ENCODE data around the gene CMAS. TPM values are rescaled to one million over a fixed set of nuclear protein-coding genes. Genes with fewer than 3 reads are reported as not detected.
"Not testable (repeated sequence)": the region's sequence is repeated elsewhere in the genome, so short reads cannot be mapped to it uniquely, and the experiment has no call there.

The CMAS gene
- total RNA-seq, 6 experiments from 2014 or later, result 20.8 to 44.1 (median 27.6) TPM

DNA sequence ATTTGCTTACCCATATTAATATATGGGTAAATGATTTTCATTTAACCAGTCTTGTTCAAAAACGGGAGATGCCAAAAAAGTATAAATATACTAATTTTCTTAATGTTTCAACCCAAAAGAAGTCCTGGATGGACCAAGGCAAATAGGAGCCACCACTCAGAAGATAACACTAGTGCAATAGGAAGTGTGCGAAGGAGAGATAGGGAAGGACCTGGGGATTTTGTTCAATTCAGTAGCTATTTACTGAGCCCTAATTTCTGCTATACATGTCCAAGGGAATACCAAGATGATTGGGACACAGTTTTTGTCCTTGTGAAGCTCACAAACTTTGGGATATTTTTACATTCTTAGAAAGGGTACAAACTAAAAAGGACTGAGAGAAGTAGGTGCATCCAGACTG lies 1.5 kb downstream of the CMAS start:
- intact Hi-C loops (cut with DNase I), result no loop called here
- H3K27me3 ChIP-seq, result no peaks in the 10 kb centered on the region
- H3K4me1 ChIP-seq, result peaks cover 0 to 49% (median 21%) of the 10 kb centered on the region in 4 donors
- no peaks in the 10 kb centered on the region for H3K36me3 ChIP-seq
- H3K9me3 ChIP-seq, result no peaks in the 10 kb centered on the region
- WGBS (ENCODE audit: insufficient coverage, low coverage, low lambda C conversion rate, missing lambda C conversion rate), result 38% methylated on average over 2 of the region's 2 CpGs
- H3K4me3 ChIP-seq, result peak overlapping the region in 2 of 3 donors; percentile 78 to 97
- DNase-seq (no peak), ATAC-seq (no peak)
- TF ChIP-seq, protein P1, sequence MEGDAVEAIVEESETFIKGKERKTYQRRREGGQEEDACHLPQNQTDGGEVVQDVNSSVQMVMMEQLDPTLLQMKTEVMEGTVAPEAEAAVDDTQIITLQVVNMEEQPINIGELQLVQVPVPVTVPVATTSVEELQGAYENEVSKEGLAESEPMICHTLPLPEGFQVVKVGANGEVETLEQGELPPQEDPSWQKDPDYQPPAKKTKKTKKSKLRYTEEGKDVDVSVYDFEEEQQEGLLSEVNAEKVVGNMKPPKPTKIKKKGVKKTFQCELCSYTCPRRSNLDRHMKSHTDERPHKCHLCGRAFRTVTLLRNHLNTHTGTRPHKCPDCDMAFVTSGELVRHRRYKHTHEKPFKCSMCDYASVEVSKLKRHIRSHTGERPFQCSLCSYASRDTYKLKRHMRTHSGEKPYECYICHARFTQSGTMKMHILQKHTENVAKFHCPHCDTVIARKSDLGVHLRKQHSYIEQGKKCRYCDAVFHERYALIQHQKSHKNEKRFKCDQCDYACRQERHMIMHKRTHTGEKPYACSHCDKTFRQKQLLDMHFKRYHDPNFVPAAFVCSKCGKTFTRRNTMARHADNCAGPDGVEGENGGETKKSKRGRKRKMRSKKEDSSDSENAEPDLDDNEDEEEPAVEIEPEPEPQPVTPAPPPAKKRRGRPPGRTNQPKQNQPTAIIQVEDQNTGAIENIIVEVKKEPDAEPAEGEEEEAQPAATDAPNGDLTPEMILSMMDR (IDR thresholded peaks at IDR 0.05), result no peak
- peak overlapping the region in 2 of 3 donors; percentile 91 to 92 for H3K27ac ChIP-seq

DNA sequence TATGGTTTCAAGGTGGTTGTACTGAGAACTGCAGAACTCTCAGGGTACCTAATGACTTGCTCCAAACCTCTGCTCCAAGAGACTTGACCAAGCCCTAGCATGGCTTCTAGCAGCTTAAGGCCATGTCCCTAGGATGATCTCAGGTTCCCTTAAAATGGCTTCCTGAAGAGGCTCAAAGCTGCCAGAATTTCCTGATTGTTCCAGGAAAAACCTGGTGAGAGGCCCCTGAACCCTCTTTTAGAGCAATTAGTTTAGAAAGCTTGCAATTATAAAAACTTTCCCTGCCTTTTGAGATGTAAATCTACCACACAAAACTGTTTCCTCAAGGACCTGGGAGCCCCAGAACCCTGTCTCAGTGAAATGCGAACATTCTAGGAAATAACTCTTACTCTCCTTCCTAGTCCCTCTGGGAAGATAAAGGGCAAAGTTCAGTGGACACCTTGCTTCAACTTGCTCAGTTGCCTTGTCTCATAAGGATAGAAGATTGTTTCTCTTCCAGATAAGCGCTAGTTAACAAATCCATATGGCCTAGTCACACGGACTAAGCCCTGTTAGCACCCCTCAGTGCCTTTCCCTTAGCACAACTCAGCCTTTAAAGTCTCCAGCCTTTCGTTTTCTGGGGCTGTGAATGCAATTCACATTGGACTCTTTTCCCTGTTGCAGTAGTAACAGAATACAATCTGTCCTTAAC lies 2.5 kb downstream of the CMAS start:
- no peak for DNase-seq
- TF ChIP-seq, protein P1 (IDR thresholded peaks at IDR 0.05), result no peak
- no peak for TF ChIP-seq POLR2A (IDR thresholded peaks at IDR 0.05)
- no peaks in the 10 kb centered on the region for H3K27me3 ChIP-seq
- H3K27ac ChIP-seq, result peak overlapping the region in 1 of 3 donors; percentile 92
- intact Hi-C loops (cut with DNase I), result no loop called here
- H3K4me3 ChIP-seq, result no peak overlapping the region
- H3K4me1 ChIP-seq, result peaks cover 0 to 50% (median 21%) of the 10 kb centered on the region in 4 donors
- no peaks in the 10 kb centered on the region for H3K9me3 ChIP-seq
- WGBS (ENCODE audit: insufficient coverage, low coverage, low lambda C conversion rate, missing lambda C conversion rate), result 39% methylated on average over 4 of the region's 4 CpGs
- no peaks in the 10 kb centered on the region for H3K36me3 ChIP-seq
- no peak for ATAC-seq

DNA sequence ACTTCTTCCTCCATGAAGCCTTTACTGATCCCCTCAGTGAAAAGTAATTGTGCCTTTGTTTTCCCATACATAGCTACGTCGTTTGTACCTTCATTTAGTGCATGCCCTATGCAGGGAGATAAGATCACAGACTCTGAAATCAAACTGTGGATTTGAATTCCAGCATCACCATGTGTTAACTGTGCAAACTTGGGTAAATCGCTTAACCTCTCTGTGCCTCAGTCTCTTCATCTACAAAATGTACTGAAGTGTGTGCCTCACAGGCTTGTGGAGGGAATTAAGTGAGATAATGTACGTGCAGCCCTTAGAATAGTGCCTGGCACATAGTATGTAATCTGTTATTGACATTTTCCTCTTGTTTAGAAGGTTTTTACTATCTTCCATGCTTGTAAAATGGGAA lies 4.1 kb downstream of the CMAS start:
- Histone ChIP-seq H3K4me1 (peaks cover 0 to 60% (median 21%) of the 10 kb centered on the region in 4 donors), H3K9me3 (no peaks in the 10 kb centered on the region), H3K27me3 (no peaks in the 10 kb centered on the region), H3K36me3 (no peaks in the 10 kb centered on the region), H3K4me3 (no peak overlapping the region), H3K27ac (peak overlapping the region in 2 of 3 donors; percentile 74 to 92)
- ATAC-seq (no peak), DNase-seq (no peak)
- TF ChIP-seq POLR2A (IDR thresholded peaks at IDR 0.05), result no peak
- TF ChIP-seq, protein P1 (IDR thresholded peaks at IDR 0.05), result no peak
- intact Hi-C loops (cut with DNase I), result no loop called here
- WGBS (ENCODE audit: insufficient coverage, low coverage, low lambda C conversion rate, missing lambda C conversion rate), result 75% methylated on average over 4 of the region's 4 CpGs

DNA sequence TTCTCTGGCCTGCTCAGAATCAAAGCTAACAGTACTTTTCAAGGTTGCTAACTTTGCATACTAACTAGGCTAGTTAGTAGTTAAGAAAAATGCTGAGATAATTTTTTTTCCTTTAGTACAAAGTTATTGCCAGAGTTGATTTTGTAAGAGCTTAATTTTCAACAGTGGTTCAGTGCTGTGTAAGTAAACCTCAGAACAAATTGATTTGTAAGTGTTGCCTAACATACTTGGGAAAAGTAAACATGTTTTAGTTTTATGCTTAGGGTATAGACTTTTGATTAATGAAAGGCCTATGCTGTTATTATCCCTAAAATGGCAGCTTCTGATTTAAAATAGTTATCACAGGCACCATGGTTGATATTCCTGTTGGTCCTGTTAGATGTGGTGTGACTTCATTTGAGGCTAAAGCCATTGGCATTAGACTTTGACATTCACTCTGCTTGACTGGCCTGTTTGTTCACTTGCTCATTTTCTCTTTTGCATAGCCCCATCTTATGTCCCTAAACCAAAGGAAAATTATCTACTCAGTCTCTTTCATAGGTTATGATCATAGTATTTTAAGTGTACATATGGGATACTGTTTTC lies 5.2 kb downstream of the CMAS start:
- Histone ChIP-seq H3K4me3 (peak overlapping the region in 1 of 3 donors; percentile 4), H3K36me3 (peaks cover 0 to 6% (median 0%) of the 10 kb centered on the region in 4 donors), H3K4me1 (peaks cover 3 to 71% (median 25%) of the 10 kb centered on the region in 4 donors), H3K27me3 (no peaks in the 10 kb centered on the region), H3K27ac (peak overlapping the region in 2 of 3 donors; percentile 74 to 92), H3K9me3 (no peaks in the 10 kb centered on the region)
- intact Hi-C loops (cut with DNase I), result no loop called here
- DNase-seq (no peak), ATAC-seq (peak; percentile 44 to 71 (median 52))
- TF ChIP-seq POLR2A (IDR thresholded peaks at IDR 0.05), result no peak
- TF ChIP-seq, protein P1 (IDR thresholded peaks at IDR 0.05), result no peak

DNA sequence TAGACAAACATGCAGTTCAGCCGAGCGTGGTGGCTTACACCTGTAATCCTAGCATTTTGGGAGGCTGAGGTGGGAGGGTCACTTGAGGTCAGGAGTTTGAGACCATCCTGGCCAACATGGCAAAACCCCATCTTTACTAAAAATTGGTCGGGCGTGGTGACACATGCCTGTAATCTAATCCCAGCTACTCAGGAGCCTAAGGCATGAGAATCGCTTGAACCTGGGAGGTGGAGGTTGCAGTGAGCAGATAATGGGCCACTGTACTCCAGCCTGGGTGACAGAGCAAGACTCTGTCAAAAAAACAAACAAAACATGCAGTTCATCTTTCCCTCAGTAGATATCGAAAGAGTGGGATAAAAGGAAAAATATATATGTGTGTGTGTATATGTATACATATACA lies 7.0 kb downstream of the CMAS start:
- H3K9me3 ChIP-seq; intact Hi-C loops (cut with DNase I); H3K27ac ChIP-seq; H3K27me3 ChIP-seq; ATAC-seq; H3K4me3 ChIP-seq; DNase-seq; H3K36me3 ChIP-seq: not testable (repeated sequence)
- WGBS (ENCODE audit: insufficient coverage, low coverage, low lambda C conversion rate, missing lambda C conversion rate), result 96% methylated on average over 6 of the region's 6 CpGs
- H3K4me1 ChIP-seq, result peaks cover 3 to 74% (median 19%) of the 10 kb centered on the region in 4 donors
